ENCODE data around the gene ST6GALNAC1.

Gene ST6GALNAC1

GRCh38 chr17:76675648-76676047, 32.1 kb upstream of the ST6GALNAC1 start:
- no peak for DNase-seq

GRCh38 chr17:76674600-76674999, 31.0 kb upstream of the ST6GALNAC1 start:
- DNase-seq, result no peak

- DNase-seq, result no peak
Measured at GRCh38 chr17:76673729-76674128, 30.2 kb upstream of the ST6GALNAC1 start.

- DNase-seq, result no peak
Measured at GRCh38 chr17:76672892-76673291, 29.3 kb upstream of the ST6GALNAC1 start.

- DNase-seq, result no peak
Measured at GRCh38 chr17:76672270-76672851, 28.8 kb upstream of the ST6GALNAC1 start.

GRCh38 chr17:76671912-76672262, 28.3 kb upstream of the ST6GALNAC1 start:
- DNase-seq, result no peak

- peak; percentile 100 for DNase-seq
Measured at GRCh38 chr17:76671123-76671911, 27.8 kb upstream of the ST6GALNAC1 start.

- DNase-seq, result no peak
Measured at GRCh38 chr17:76670718-76671122, 27.2 kb upstream of the ST6GALNAC1 start.

- DNase-seq, result no peak
Measured at GRCh38 chr17:76670020-76670717, 26.6 kb upstream of the ST6GALNAC1 start.

- no peak for DNase-seq
Measured at GRCh38 chr17:76667786-76668453, 24.4 kb upstream of the ST6GALNAC1 start.

GRCh38 chr17:76667491-76667755, 23.9 kb upstream of the ST6GALNAC1 start:
- no peak for DNase-seq

- no peak for DNase-seq
Measured at GRCh38 chr17:76660656-76661042, 17.1 kb upstream of the ST6GALNAC1 start.

- DNase-seq, result peak; percentile 42
Measured at GRCh38 chr17:76659928-76660655, 16.5 kb upstream of the ST6GALNAC1 start.

GRCh38 chr17:76658242-76658662, 14.7 kb upstream of the ST6GALNAC1 start:
- no peak for DNase-seq

- DNase-seq, result no peak
Measured at GRCh38 chr17:76657505-76658241, 14.1 kb upstream of the ST6GALNAC1 start.

- no peak for DNase-seq
Measured at GRCh38 chr17:76654408-76654807, 10.9 kb upstream of the ST6GALNAC1 start.

GRCh38 chr17:76650504-76650903, 6.9 kb upstream of the ST6GALNAC1 start:
- DNase-seq, result no peak

GRCh38 chr17:76646712-76647111, 3.2 kb upstream of the ST6GALNAC1 start:
- DNase-seq, result no peak

GRCh38 chr17:76645481-76645880, 1.9 kb upstream of the ST6GALNAC1 start:
- no peak for DNase-seq

- DNase-seq, result no peak
Measured at GRCh38 chr17:76644995-76645394, 1.4 kb upstream of the ST6GALNAC1 start.

- DNase-seq, result no peak
Measured at GRCh38 chr17:76642994-76643393, 563 bp downstream of the ST6GALNAC1 start.

- no peak for DNase-seq
Measured at GRCh38 chr17:76642032-76642561, 1.5 kb downstream of the ST6GALNAC1 start.

Data from NCI-H2171 (cell line).